ENCODE measurements around the gene NNMT. TPM values are rescaled to one million over a fixed set of nuclear protein-coding genes. Genes with fewer than 3 reads are reported as not detected.

Gene NNMT
- total and polyA plus RNA-seq, 9 of the 15 experiments (the other 6 are each of a cell fraction or from before 2014, with no cell fraction given) = 6.1 to 15.0 (median 11.2) TPM

DNA sequence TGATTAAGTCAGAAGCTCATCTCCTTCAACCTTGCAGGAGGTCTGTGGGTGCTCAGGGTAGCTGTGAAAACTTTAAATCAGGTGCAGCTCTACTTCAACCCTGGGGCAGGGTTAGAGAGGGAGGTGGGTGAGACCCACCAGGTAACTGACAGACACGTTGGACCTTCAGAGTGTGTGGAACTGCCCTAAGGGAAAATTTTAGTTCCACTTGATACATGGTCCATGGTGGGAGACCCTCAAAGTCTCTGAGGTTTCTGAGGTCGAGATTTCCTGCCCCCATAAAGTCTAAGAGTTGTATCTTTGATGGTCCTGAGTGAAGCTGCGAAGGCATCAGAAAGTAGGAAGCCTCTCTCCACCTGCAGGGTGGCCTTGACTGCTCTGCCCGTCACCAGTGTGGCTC is 23.9 kb upstream of the NNMT start:
- H3K4me1 ChIP-seq (replicated peaks in 1 of 2; ENCODE audit: control insufficient read depth in 2 of 2, insufficient read depth in 2 of 2, low read length in 2 of 2) = peaks cover 0 to 3% of the 10 kb centered on the region in 2 experiments; a peak in 1 of 5 replicates
- H3K4me2 ChIP-seq (ENCODE audit: insufficient read depth, low read length) = no peak overlapping the region
- H3K27ac ChIP-seq (ENCODE audit: extremely low read depth, low read depth, low read length) = no peak overlapping the region
- no peak for ATAC-seq
- no peak for DNase-seq (ENCODE audit: extremely low read depth in 1 of 4, low spot score in 3 of 4)
- FAIRE-seq = no peak
- 4% methylated on average over 4 of the region's 4 CpGs for WGBS (ENCODE audit: insufficient coverage, low coverage, missing lambda C conversion rate)
- no peaks in the 10 kb centered on the region for H3K36me3 ChIP-seq (ENCODE audit: control insufficient read depth, insufficient read depth, low read length)
- no peak overlapping the region for H3K9ac ChIP-seq (ENCODE audit: insufficient read depth in 1 of 2, low read depth in 2 of 2, low read length in 2 of 2)
- ChIA-PET POLR2A (interaction anchor here (0.7 kb wide), 1 partner anchor 273 kb away, joined by 3 read pairs; no protein-coding TSS in a partner anchor), CTCF (ENCODE audit: low intra/inter-chr PET ratio) (no interaction called here)
- intact Hi-C loops (cut with micrococcal nuclease) = no loop called here
- H4K20me1 ChIP-seq (replicated peaks; ENCODE audit: control insufficient read depth, insufficient read depth, low read length) = no peaks in the 10 kb centered on the region
- H3K79me2 ChIP-seq (ENCODE audit: control insufficient read depth, insufficient read depth, low read length) = no peaks in the 10 kb centered on the region
- BruUV-seq (replicated peaks) = no TSS peak
- no peaks in the 10 kb centered on the region for H3K9me3 ChIP-seq (replicated peaks; ENCODE audit: control insufficient read depth, insufficient read depth, low read depth, low read length)
- H3K9me1 ChIP-seq (ENCODE audit: control insufficient read depth, insufficient read depth, low read length) = no peaks in the 10 kb centered on the region
- H3K27me3 ChIP-seq (ENCODE audit: control insufficient read depth in 2 of 2, insufficient read depth in 2 of 2, low read length in 2 of 2) = peaks cover 19 to 25% of the 10 kb centered on the region in 2 experiments
- TF ChIP-seq XRCC5 (IDR thresholded peaks at IDR 0.05; ENCODE audit: low read depth, low read length) = no peak
- TF ChIP-seq NR2C2 (CRISPR knock-in tag; IDR thresholded peaks at IDR 0.05) = no peak
- no peak for TF ChIP-seq NR2C2 (tag; IDR thresholded peaks at IDR 0.05)
- TF ChIP-seq, protein P1, sequence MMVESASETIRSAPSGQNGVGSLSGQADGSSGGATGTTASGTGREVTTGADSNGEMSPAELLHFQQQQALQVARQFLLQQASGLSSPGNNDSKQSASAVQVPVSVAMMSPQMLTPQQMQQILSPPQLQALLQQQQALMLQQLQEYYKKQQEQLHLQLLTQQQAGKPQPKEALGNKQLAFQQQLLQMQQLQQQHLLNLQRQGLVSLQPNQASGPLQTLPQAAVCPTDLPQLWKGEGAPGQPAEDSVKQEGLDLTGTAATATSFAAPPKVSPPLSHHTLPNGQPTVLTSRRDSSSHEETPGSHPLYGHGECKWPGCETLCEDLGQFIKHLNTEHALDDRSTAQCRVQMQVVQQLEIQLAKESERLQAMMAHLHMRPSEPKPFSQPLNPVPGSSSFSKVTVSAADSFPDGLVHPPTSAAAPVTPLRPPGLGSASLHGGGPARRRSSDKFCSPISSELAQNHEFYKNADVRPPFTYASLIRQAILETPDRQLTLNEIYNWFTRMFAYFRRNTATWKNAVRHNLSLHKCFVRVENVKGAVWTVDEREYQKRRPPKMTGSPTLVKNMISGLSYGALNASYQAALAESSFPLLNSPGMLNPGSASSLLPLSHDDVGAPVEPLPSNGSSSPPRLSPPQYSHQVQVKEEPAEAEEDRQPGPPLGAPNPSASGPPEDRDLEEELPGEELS (CRISPR knock-in tag; IDR thresholded peaks at IDR 0.05; ENCODE audit: borderline replicate concordance) = no peak
- TF ChIP-seq ZNF830 (CRISPR knock-in tag; IDR thresholded peaks at IDR 0.05) = no peak
- TF ChIP-seq, protein P2, sequence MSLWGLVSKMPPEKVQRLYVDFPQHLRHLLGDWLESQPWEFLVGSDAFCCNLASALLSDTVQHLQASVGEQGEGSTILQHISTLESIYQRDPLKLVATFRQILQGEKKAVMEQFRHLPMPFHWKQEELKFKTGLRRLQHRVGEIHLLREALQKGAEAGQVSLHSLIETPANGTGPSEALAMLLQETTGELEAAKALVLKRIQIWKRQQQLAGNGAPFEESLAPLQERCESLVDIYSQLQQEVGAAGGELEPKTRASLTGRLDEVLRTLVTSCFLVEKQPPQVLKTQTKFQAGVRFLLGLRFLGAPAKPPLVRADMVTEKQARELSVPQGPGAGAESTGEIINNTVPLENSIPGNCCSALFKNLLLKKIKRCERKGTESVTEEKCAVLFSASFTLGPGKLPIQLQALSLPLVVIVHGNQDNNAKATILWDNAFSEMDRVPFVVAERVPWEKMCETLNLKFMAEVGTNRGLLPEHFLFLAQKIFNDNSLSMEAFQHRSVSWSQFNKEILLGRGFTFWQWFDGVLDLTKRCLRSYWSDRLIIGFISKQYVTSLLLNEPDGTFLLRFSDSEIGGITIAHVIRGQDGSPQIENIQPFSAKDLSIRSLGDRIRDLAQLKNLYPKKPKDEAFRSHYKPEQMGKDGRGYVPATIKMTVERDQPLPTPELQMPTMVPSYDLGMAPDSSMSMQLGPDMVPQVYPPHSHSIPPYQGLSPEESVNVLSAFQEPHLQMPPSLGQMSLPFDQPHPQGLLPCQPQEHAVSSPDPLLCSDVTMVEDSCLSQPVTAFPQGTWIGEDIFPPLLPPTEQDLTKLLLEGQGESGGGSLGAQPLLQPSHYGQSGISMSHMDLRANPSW (CRISPR knock-in tag; IDR thresholded peaks at IDR 0.05) = no peak
- TF ChIP-seq TARDBP (IDR thresholded peaks at IDR 0.05) = no peak
- TF ChIP-seq HDAC1 (IDR thresholded peaks at IDR 0.05) = no peak
- no peak for TF ChIP-seq ZNF274 (IDR thresholded peaks at IDR 0.05; ENCODE audit: borderline replicate concordance, low read depth, low read length)
- no peak for TF ChIP-seq DNMT1 (IDR thresholded peaks at IDR 0.05)
- TF ChIP-seq RBM34 (IDR thresholded peaks at IDR 0.05; ENCODE audit: borderline replicate concordance, insufficient read depth, low read length) = no peak
- TF ChIP-seq SRF (CRISPR knock-in tag; IDR thresholded peaks at IDR 0.05) = no peak
- no peak for TF ChIP-seq PCBP1 (IDR thresholded peaks at IDR 0.05; ENCODE audit: low read depth, low read length, poor library complexity, severe bottlenecking)
- H2AFZ ChIP-seq (ENCODE audit: low read depth, low read length) = no peak overlapping the region
- in situ Hi-C loops (cut with MboI) = loop anchor here (25.0 kb wide), 1 partner anchor 960 kb away; the partner anchor contains the start of gene TTC12
- no peak overlapping the region for H3K4me3 ChIP-seq

Measured in K562 (cell line).